Activated CD4-positive, CD25-positive, alpha-beta regulatory T cell treated with anti-CD3 and anti-CD28 coated beads, Interleukin-2, amount 50 U/mL, for 24 hours (primary cell): Measurements from ENCODE around the gene ONECUT2.
"Not testable (repeated sequence)": the region's sequence is repeated elsewhere in the genome, so short reads cannot be mapped to it uniquely, and the experiment has no call there.

Experiments
- ATAC-seq, 2 donors: fragments of 150-1000 bp; cut with Tn5 transposase; one replicate each; pipeline ENCODE4 v1.10.0; 2021; ENCODE audit warnings: mild to moderate bottlenecking in 1 of 2, moderate library complexity in 1 of 2

Gene ONECUT2

DNA sequence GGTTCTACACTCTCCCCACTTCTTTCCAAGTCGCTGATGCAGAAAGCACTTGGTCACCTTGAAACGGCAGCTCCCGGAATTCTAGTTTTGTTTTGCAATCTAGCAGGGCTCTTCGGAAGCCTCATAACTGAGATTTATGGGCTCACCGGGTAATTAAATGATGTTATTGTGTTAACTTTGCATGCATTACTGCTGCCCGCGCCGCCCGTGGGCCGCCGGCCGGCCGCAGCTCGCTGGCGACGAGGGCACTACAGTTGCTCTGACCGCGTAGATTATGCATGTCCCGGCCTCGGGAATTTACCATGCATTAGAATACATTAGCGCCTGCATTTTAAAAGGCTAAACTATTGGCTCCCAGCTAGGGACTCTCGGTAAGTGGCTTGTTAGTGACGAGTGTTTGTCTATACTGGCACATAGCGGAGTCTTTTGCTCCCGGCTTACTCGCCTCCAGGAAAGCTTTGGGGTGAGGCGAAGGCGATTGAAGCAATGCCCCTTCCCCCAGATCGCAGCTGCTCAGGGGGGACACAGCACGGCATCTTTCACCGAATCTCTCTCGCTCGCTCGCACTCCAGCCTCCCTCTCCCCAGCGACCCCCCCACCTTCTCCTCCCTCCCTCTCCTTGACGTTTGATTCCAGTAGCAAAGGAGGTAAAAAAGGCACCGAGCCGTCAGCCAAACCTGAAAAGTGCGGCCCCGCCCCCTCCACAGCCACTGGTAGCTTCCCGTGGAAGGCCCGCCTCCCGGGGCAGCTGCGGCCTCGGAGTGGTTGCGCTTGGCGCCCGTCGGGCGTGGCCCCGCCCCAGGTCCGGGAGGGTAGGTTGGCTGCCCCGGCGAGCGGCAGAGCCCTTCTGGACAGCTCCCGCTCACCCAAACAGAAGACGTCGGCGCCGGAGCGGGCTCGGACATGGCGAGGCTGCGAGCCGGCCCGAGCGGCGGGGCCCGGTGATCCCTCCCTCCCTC, at the start of gene ONECUT2:
ONECUT2 (plus strand) TSS at position 839 of the 959 bp plus-strand sequence. CDS start 343 bp downstream, outside the sequence.
- peak; percentile 84 to 85 for ATAC-seq

DNA sequence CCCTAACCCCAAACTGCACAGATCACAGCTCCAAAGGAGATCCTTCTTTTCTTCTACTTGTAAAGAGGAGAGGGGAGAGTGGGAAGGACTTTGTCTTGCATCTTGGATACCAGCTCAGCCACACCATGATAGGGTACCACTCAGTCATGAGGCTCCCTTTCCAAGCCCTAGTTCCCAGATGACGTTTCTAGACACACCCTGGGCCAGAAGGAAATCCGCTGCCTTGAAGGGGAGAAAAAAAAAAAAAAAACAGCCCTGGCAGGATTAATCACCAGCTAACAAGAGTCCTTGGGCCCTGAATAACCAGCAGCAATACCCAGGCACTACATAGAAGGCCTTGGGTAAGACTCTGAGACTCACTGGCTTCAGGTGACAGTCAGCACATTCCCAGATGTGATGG, 45.9 kb upstream of the ONECUT2 start:
- ATAC-seq = no peak

GRCh38 chr18:57390044-57390443, 45.1 kb upstream of the ONECUT2 start:
- no peak for ATAC-seq

DNA sequence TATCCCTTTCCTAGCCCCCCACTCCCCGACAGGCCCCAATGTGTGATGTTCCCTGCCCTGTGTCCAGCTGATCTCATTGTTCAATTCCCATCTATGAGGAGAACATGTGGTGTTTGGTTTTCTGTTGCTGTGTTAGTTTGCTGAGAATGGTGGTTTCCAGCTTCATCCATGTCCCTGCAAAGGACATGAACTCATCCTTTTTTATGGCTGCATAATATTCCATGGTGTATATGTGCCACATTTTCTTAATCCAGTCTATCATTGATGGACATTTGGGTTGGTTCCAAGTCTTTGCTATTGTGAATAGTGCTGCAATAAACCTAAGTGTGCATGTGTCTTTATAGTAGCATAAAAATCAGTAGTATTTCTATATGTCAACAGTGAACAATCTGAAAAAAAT, 40.4 kb upstream of the ONECUT2 start:
- ATAC-seq = not testable (repeated sequence)

DNA sequence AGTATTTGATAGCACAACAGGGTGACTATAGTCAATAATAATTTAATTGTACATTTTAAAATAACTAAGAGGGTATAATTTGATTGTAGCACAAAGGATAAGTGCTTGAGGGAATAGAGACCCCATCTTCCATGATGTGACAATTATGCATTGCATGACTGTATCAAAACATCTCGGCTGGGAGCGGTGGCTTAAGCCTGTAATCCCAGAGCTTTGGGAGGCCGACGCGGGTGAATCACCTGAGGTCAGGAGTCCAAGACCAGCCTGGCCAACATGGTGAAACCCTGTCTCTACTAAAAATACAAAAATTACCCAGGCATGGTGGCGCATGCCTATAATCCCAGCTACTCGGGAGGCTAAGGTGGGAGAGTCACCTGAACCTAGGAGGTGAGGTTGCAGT, 38.3 kb upstream of the ONECUT2 start:
- ATAC-seq = not testable (repeated sequence)

DNA sequence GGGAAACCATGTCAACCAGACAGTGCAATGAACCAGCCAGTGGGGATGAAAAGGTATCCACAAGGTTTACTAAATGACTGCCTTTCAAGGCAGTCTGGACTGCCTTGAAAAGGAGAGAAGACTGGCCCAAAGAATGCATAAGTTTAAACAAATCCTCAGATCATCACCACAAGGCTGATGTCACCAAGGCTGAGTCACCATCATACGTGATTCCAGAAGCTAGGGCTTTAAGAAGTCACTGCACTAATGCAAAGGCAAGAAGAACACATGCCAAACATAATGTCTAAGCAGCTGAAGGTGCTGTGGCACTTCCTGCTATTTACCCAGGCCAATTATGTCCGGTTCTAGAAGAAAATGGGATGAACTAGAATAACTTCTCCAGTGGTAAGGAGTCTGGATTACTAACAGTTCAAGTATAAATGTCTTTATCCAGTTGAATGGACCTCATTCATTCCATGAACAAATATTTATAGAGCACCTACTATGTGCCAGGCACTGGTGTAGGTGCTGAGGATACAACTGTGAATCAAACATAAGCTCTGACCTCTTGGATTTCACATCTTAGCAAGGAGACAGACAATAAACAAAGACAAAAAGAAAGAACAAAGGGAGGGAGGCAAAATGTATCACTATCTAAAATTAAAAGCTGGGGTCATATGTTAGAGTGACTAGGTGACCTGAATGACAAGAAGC, 37.6 kb upstream of the ONECUT2 start:
- ATAC-seq = no peak

- ATAC-seq = no peak
Observed at GRCh38 chr18:57404345-57404744, 30.8 kb upstream of the ONECUT2 start.

DNA sequence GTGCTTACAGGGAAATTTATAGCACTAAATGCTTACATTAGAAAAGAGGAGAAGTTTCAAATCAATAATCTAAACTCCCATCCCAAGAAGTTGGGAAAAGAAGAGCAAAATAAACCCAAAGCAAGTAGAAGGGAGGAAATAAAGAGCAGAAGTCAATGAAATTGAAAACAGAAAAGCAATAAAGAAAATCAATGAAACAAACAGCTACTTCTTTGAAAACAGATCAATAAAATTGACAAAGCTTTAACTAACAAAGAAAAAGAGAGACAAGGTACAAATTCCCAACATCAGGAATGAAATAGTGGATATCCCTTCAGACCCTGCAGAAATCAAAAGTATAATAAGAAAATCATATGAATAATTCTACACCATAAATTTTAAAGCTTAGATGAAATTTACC, 25.5 kb upstream of the ONECUT2 start:
- no peak for ATAC-seq

DNA sequence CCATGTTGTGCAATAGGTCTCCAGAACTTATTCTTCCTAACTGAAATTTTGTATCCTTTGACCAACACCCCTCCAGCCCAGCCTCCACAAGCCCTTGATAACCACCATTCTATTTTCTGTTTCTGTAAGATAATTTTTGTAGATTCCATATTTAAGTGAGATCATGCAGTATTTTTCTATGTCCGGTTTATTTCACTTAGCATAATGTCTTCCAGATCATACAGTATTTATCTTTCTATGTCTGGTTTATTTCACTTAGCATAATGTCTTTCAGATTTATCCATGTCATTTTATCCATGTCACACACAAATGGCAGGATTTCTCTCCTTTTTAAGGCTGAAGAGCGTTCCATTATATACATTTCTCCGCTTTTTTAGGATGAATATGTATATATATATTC, 24.4 kb upstream of the ONECUT2 start:
- ATAC-seq = no peak

GRCh38 chr18:57416542-57416941, 18.6 kb upstream of the ONECUT2 start:
- ATAC-seq = no peak

GRCh38 chr18:57422313-57422872, 12.8 kb upstream of the ONECUT2 start:
- ATAC-seq = no peak

GRCh38 chr18:57423821-57424220, 11.4 kb upstream of the ONECUT2 start:
- ATAC-seq = no peak

- ATAC-seq = no peak
Observed at GRCh38 chr18:57425096-57425495, 10.1 kb upstream of the ONECUT2 start.

DNA sequence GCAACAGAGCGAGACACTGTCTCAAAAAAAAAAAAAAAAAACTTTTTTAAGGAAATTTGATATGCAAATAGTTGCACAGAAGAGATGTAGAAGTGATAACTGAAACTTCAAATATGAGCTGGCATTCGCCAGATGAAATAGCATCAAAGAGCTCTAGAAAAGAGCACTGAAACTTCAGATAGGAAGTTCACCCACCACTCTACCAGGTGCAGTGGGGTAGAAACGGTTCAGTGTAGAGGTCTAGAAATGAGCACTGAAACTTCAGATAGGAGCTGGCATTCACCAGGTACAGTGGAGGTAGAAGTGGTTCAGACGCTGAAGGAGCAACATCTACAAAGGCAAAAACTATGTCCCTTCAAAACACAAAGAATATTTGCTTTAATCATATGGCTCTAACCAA, 9.0 kb upstream of the ONECUT2 start:
- peak; percentile 27 to 56 for ATAC-seq

- ATAC-seq = peak in 1 of 2 donors; percentile 7
Observed at GRCh38 chr18:57427429-57428201, 7.6 kb upstream of the ONECUT2 start.

DNA sequence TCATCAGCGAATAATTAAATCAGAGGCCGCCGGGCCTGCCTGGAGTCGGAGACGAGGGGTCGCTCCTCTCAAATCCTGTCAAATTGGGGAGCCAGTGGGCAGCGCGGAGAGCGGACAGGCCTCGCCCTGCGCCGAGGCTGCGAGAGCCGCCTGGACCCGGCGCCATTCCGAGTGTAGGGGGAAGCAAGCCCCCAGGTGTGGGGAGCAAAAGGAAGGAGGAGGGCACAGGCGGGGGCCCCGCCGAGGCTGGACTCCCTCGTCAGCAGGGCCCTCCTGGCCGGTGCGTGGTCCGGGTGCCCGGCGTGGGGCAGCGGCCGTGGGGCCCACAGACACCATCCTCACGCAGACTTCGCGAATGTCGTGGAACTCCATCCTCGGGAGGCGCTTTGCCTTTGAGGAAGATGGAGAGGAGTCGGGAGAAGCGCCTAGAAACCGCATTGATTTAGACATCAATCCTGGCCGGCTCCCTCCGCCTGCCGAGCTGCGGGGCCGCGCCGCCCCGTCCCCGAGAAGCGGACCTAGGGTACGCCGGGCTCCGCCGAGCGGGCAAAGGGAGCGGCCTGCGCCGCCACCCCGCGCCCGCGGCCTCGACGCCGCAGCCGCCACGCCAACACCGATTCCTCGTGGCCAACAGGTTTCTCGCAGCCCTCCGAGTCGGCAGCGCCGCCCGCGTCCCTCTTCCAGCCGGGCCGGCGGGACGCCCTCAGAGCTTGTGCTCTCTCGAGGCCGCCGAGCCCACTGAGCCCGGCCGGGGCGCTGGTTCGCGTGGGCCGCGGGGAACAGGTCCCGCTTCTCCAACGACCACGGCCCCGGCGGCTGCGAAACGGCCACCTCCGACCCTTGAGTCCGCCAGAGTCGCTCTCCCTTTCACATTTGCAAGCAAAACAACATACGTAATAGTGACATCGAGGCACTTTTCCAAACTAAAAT, 6.7 kb upstream of the ONECUT2 start:
- no peak for ATAC-seq

- ATAC-seq = peak in 1 of 2 donors; percentile 44
Observed at GRCh38 chr18:57429167-57430078, 5.8 kb upstream of the ONECUT2 start.

GRCh38 chr18:57430079-57431001, 4.8 kb upstream of the ONECUT2 start:
- no peak for ATAC-seq

DNA sequence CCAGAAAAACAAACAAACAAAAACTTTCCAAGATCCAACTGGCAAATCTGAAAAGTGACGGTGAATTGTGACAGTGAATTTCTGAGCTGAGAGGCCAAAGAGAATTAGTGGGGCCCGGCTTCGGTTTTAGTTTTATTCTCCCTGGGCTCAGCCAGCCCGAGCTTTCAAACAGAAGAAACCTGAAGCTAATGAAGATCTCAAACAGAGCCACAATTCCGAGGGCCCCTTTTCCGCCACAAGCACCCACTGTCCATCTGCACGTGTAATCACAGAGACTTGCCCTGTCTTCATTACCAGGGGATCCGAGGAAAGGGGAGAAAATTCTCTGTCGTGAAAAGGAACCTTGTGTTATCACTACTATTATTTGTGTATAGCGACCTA, 4.2 kb upstream of the ONECUT2 start:
- ATAC-seq = no peak
